HepG2 (cell line): Measurements from ENCODE around the gene MND1. TPM values are rescaled to one million over a fixed set of nuclear protein-coding genes. Genes with fewer than 3 reads are reported as not detected.

Experiments
- EZH2 ChIP-seq: conservative IDR thresholded peaks from 2 replicates; pipeline ENCODE4 v1.6.1; 2012; ENCODE audit warnings: mild to moderate bottlenecking, low read depth, low read length, moderate library complexity
- GATAD1 ChIP-seq: IDR thresholded peaks from 2 replicates; pipeline ENCODE4 v1.6.1; 2016; ENCODE audit warnings: missing genetic modification reagents, missing compliant biosample characterization
- HIVEP1 ChIP-seq: sonication (generic); formaldehyde crosslinking; IDR thresholded peaks from 2 replicates; pipeline ENCODE4 v1.4.0; 2020; ENCODE audit warnings: mild to moderate bottlenecking, missing genetic modification reagents
- KLF13 ChIP-seq: sonication (generic); formaldehyde crosslinking; IDR thresholded peaks from 2 replicates; pipeline ENCODE4 v1.4.0; 2020; ENCODE audit warnings: mild to moderate bottlenecking, missing genetic modification reagents
- MIXL1 ChIP-seq: IDR thresholded peaks from 2 replicates; pipeline ENCODE4 v1.6.1; 2016
- MTA3 ChIP-seq: sonication (generic); formaldehyde crosslinking; IDR thresholded peaks from 2 replicates; pipeline ENCODE4 v1.4.0; 2020; ENCODE audit warnings: missing genetic modification reagents
- NBN ChIP-seq: fragments of 450-650 bp; conservative IDR thresholded peaks from 2 replicates; pipeline ENCODE4 v1.6.1; 2017
- NFE2 ChIP-seq: sonication (generic); formaldehyde crosslinking; IDR thresholded peaks from 2 replicates; pipeline ENCODE4 v1.4.0; 2020; ENCODE audit warnings: missing genetic modification reagents
- PAXIP1 ChIP-seq: sonication (generic); formaldehyde crosslinking; conservative IDR thresholded peaks from 2 replicates; pipeline ENCODE4 v1.4.0; 2020; ENCODE audit warnings: mild to moderate bottlenecking, missing genetic modification reagents, moderate library complexity
- SMAD1 ChIP-seq: sonication (generic); formaldehyde crosslinking; IDR thresholded peaks from 2 replicates; pipeline ENCODE4 v1.4.0; 2020; ENCODE audit warnings: missing genetic modification reagents, low read depth, mild to moderate bottlenecking, borderline replicate concordance
- SMYD3 ChIP-seq: sonication (generic); formaldehyde crosslinking; IDR thresholded peaks from 2 replicates; pipeline ENCODE4 v1.8.1; 2023; ENCODE audit warnings: mild to moderate bottlenecking, missing genetic modification reagents
- SNAPC5 ChIP-seq: sonication (generic); formaldehyde crosslinking; IDR thresholded peaks from 2 replicates; pipeline ENCODE4 v1.8.1; 2023; ENCODE audit warnings: mild to moderate bottlenecking, missing genetic modification reagents, borderline replicate concordance
- SPEN ChIP-seq: sonication (generic); formaldehyde crosslinking; IDR thresholded peaks from 2 replicates; pipeline ENCODE4 v1.5.1; 2020; ENCODE audit warnings: low read depth, mild to moderate bottlenecking, missing genetic modification reagents
- TCF12 ChIP-seq, 2 experiments: fragments of 450-650 bp in 1 of 2; sonication (generic) in 1 of 2; formaldehyde crosslinking in 1 of 2; IDR thresholded peaks; 2 replicates each; pipeline versions ENCODE4 v1.6.1 to v1.8.0; 2017 to 2022; ENCODE audit warnings: antibody characterized with exemption in 1 of 2, mild to moderate bottlenecking in 1 of 2, missing genetic modification reagents in 1 of 2, moderate library complexity in 1 of 2
- YEATS4 ChIP-seq: sonication (generic); formaldehyde crosslinking; IDR thresholded peaks from 2 replicates; pipeline ENCODE4 v1.4.0; 2020; ENCODE audit warnings: missing genetic modification reagents, borderline replicate concordance
- ZNF142 ChIP-seq: sonication (generic); formaldehyde crosslinking; IDR thresholded peaks from 2 replicates; pipeline ENCODE4 v1.4.0; 2020; ENCODE audit warnings: missing genetic modification reagents
- ZNF292 ChIP-seq: sonication (generic); formaldehyde crosslinking; IDR thresholded peaks from 2 replicates; pipeline ENCODE4 v1.8.1; 2022; ENCODE audit warnings: mild to moderate bottlenecking, low read depth, missing genetic modification reagents, borderline replicate concordance
- ZNF441 ChIP-seq: sonication (generic); formaldehyde crosslinking; IDR thresholded peaks from 2 replicates; pipeline ENCODE4 v1.7.0; 2021; ENCODE audit warnings: missing genetic modification reagents, borderline replicate concordance
- ZNF740 ChIP-seq: sonication (generic); formaldehyde crosslinking; IDR thresholded peaks from 2 replicates; pipeline ENCODE4 v1.4.0; 2020; ENCODE audit warnings: missing genetic modification reagents
- polyA plus RNA-seq, 8 experiments: library from polyadenylated mRNA; depleted of rRNA in 3 of 8; stranded (reverse) in 7 of 8; unstranded in 1 of 8; fragments of >200 nt; fragmentation: Illumina TruSeq in 4 of 8; extraction: Trizol in 4 of 8; gene quantifications; 2 replicates each; pipeline versions ENCODE4 v1.2.1 to v1.2.3, GENCODE V29; 2011 to 2016; ENCODE audit warnings: low read depth in 4 of 8, missing spikeins in 1 of 8, mixed read lengths in 1 of 8; ENCODE audit not compliant: insufficient read depth in 1 of 8
- total RNA-seq, 5 experiments: library from RNA; depleted of rRNA; stranded (reverse); fragments of >200 nt; fragmentation: Illumina TruSeq; extraction: Trizol; gene quantifications; 2 replicates each; pipeline ENCODE4 v1.2.3, GENCODE V29; 2016; ENCODE audit warnings: low read depth in 1 of 5

The MND1 gene
- total and polyA plus RNA-seq, 2 of the 13 experiments (the other 11 are each of a cell fraction or from before 2014, with no cell fraction given), result 4.8 to 30.7 TPM

DNA sequence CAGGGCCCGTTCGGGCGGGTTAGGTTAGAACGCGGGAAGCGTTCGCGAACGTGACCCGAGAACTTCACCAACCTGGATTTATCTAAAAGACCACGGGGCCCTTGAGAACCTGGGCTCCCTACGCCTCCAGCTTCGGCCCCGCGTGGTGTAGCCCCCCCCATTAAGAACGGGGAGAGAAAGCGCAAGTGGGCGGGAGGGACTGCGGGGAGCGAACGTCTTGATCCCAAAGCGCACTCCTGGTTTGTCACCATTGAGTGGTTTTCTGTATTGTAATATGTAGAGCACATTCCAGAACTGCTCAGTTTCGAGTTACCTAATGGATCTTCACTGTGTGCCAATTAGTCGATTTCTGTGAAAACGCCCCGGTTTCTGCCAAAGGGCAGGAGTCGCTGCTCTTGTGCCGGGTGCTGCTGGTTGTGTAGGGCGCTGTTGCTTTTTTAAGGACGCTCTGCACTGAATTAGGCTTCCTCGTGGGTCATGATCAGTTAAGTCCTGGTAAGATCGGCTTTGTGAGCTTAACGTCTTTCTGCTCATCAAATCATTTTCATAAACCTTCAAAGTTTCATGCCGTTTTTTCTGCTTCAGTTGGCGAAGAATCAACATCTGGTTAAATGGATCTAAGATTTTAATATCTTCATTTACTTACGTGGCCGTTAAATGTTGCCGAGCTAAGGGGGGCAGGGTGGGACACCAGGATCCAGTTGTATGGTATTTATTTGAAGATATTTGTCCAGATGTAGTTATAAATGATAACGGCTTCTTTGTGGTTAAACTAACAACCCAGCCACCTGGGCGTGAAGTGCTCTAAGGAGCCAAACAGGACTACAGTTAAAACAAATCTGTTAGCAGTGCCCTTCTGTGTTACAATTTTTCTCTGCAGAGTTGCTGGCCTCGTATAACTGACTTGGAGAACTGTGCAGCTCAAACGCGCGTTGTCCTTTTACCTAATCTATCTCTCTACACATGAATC, 809 bp downstream of the MND1 start (continued):
- TF ChIP-seq NFE2 (CRISPR knock-in tag) (no peak), GATAD1 (CRISPR knock-in tag) (0 out of 2 replicates have a peak, but pooled peaks have one; percentile 15), ZNF292 (CRISPR knock-in tag) (0 out of 2 replicates have a peak, but pooled peaks have one; percentile 35), YEATS4 (no peak), SMAD1 (CRISPR knock-in tag) (no peak), PAXIP1 (no peak), MTA3 (CRISPR knock-in tag) (no peak), ZNF441 (CRISPR knock-in tag) (no peak), KLF13 (no peak), TCF12 (IDR thresholded peaks at IDR 0.05) (no peak), TCF12 (CRISPR knock-in tag; IDR thresholded peaks at IDR 0.05) (no peak), SMYD3 (CRISPR knock-in tag) (peak; percentile 5; the same call in 1 of the 2 replicates), SNAPC5 (peak; percentile 83; the same call in 1 of the 2 replicates), ZNF740 (CRISPR knock-in tag) (0 out of 2 replicates have a peak, but pooled peaks have one; percentile 41), MIXL1 (CRISPR knock-in tag) (no peak), NBN (no peak), ZNF142 (CRISPR knock-in tag) (0 out of 2 replicates have a peak, but pooled peaks have one; percentile 61), HIVEP1 (no peak), SPEN (CRISPR knock-in tag) (no peak), EZH2 (no peak)
